Activated effector memory CD4-positive, alpha-beta T cell treated with Interleukin-2 at 50 U/mL for 16 hours (primary cell): Measurements from ENCODE around the gene DENND6A.
"Not testable (repeated sequence)": the region's sequence is repeated elsewhere in the genome, so short reads cannot be mapped to it uniquely, and the experiment has no call there.

ENCODE experiments used
- DNase-seq: peaks from one replicate; pipeline ENCODE4 v3.0.0-alpha.2; 2020

Gene DENND6A

GRCh38 chr3:57627976-57628375, 64.9 kb downstream of the DENND6A start:
- DNase-seq = no peak

GRCh38 chr3:57624801-57625200, 68.1 kb downstream of the DENND6A start:
- DNase-seq = no peak

- no peak for DNase-seq
Observed at GRCh38 chr3:57622362-57622761, 70.5 kb downstream of the DENND6A start.

DNA sequence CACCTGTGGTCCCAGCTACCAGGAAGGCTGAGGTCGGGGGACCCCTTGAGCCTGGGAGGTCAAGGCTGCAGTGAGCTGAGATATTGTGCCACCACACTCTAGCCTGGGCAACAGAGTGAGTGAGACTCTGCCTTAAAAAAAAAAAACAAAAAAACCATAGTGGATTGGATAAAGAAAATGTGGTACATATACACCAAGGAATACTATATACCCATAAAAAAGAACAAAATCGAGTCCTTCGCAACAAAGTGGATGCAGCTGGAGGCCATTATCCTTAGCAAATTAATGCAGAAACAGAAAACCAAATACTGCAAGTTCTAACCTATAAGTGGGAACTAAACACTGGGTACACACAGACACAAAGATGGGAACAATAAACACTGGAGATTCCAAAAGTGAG, 75.1 kb downstream of the DENND6A start:
- no peak for DNase-seq

DNA sequence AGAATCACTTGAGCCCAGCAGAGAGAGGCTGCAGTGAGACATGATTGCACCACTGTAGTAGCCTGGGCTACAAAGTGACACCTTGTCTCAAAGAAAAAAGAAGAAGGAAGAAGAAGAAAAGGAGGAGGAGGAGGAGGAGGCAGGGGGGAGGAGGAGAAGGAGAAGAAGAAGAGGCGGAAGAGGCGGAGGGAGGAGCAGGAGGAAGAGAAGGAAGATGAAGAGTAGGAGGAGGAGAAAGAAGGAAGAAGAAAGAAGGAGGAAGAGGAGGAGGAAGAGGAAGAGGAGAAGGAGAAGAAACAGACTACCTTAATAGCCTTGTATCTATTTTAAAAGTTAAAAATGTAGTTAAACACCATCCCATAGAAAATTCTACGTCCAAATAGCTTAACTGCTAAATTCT, 76.6 kb downstream of the DENND6A start:
- no peak for DNase-seq

GRCh38 chr3:57611870-57612269, 81.0 kb downstream of the DENND6A start:
- not testable (repeated sequence) for DNase-seq

DNA sequence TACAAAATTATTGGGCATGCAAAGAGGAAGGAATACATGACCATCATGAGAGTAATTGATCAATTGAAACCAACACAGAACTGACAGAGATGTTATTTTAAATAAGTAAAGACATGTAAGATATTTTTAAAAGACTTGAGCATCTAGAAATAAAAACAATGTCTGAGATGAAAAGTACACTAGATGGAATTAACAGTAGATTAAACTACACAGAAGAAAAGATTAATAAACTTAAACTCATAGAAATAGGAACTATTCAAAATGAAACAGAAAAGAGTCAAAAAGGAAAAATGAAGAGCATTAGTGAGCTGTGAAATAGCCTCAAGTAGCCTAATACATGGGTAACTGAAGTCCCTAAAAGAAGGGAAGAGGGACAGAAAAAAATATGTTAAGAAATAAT, 87.2 kb downstream of the DENND6A start:
- DNase-seq = no peak

DNA sequence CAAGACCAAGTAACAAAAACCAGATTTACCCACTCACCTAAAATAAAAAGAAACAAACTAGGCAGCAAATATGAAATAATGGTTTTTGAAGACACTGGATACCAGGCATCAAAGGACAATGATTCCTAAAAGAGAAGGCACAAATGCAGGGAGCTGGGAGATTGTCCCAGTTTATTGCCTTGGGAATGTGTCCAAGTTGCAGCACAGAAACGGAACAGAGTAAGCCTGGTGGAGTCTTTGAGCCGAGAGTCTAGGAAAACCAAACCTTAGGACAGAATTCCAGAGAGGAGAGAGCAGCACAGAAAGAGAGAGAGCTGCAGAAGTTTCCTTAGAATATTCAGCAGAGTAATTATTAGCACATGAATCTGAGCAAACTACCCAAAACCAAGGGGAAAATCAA, 87.9 kb downstream of the DENND6A start:
- DNase-seq = no peak

DNA sequence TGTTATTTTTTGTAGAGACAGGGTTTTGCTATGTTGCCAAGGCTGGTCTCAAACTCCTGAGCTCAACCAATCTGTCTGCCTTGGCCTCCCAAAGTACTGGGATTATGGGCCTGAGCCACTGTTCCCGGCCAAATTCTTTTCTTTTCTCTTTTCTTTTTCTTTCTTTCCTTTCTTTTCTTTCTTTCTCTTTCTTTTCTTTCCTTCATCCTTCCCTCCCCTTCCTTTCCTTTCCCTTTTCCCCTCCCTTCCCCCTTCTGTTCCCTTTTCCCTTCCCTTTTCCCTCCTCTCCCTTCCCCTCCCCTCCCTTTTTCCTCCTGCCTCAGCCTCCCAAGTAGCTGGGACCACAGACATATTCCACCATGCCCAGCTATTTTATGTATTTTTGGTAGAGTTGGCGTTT, 92.7 kb downstream of the DENND6A start:
- no peak for DNase-seq

DNA sequence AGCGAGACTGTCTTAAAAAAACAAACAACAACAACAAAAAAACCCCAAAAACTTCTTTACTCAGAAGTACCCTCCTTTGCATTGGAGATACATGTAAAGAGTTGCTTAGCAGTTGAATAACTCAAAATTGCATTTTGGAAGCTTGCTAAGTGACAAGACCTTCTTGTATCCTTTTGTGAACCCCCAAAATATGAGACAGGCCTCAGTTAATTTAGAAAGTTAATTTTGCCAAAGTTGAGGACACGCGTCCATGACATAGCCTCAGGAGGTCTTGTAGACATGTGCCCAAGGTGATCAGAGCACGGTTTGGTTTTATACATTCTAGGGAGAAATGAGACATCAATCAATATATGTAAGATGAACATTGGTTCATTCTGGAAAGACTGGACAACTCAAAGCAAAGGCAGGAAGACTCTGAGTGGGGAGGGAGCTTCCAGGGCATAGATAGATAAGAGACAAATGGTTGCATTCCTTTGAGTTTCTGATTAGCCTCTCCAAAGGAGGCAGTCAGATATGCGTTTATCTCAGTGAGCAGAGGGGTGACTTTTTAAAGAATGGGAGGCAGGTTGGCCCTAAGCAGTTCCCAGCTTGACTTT, 94.0 kb downstream of the DENND6A start:
- DNase-seq = no peak

DNA sequence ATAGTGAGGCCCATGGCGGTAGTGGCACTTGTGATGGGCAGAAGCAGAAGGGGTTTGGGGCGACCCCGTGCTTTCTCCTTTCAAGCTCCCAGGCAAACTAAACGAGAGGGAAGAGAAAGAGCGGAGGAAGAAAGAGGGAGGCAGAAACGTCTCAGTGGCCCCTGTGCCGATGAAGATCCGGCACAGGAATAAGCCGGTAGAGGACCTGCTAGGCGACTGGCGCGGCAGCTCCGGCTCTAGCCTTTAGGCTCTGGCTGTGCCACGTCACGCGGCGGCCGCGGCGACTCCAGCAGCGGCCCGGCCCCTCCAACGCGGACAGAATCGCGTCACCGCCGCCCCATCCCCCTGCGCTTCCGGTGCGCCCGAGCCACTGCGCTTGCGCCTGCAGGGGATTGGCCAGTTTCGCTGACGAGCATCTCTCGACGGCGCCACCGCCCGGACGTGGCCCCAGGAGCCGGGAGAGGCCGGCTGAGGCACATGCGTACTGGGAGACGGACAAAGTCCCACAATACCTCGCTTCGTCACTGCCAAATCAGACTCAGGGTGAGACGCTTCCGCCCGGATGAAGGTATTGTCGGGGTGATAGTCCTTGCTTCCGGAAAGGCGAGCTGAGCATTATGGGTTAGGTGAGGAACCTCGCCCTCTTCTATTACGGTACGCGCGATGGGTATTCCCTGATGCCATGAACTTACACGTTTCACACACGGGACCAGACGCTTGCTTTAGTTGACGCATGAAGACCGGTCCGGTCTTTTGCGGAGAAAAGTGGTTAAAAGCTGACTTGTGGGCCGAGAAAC, 95.6 kb downstream of the DENND6A start, which contains the start of gene ARF4:
Gene ARF4, minus strand, starts transcription at position 218 of the 797 bp plus-strand sequence. Its CDS starts 204 bp downstream, at position 14.
- DNase-seq = peak; percentile 100

- peak; percentile 52 for DNase-seq
Observed at GRCh38 chr3:57596495-57597126, 96.3 kb downstream of the DENND6A start.

GRCh38 chr3:57594576-57594975, 98.3 kb downstream of the DENND6A start:
- no peak for DNase-seq

GRCh38 chr3:57594144-57594543, 98.7 kb downstream of the DENND6A start:
- no peak for DNase-seq

DNA sequence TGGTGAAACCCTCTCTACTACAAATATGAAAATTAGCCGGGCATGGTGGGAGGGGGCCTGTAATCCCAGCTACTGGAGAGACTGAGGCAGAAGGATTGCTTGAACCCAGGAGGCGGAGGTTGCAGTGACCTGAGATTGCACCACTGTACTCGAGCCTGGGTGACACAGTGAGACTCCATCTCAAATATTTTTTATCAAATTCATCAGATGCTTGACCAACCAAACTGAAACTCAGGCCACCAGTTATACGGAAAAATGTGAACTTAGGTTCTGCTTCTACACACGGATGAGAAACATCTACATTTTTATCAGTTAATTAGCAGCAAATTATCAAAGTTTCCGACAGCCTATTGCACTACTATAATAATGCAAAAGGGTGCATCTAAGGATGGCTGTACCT, 100.6 kb downstream of the DENND6A start:
- no peak for DNase-seq

GRCh38 chr3:57587905-57588304, 105.0 kb downstream of the DENND6A start:
- DNase-seq = no peak

GRCh38 chr3:57586778-57587177, 106.1 kb downstream of the DENND6A start:
- DNase-seq = no peak

GRCh38 chr3:57583544-57583943, 109.3 kb downstream of the DENND6A start:
- no peak for DNase-seq

- no peak for DNase-seq
Observed at GRCh38 chr3:57582474-57583168, 110.3 kb downstream of the DENND6A start.

DNA sequence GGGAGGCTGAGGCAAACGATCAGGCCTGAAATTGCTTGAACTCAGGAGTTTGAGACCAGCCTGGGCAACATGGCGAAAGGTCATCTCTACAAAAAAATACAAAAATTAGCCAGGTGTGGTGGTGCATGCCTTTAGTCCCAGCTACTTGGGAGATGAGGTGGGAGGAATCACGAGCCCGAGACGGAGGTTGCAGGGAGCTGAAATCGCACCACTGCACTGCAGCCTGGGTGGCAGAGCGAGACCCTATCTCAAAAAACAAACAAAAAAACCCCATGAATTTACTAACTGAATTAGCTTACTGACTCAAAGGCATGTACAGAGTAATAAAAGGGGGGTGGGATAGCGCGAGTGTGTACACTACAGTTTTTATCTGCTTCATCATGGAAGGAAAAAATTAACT, 115.1 kb downstream of the DENND6A start:
- no peak for DNase-seq

DNA sequence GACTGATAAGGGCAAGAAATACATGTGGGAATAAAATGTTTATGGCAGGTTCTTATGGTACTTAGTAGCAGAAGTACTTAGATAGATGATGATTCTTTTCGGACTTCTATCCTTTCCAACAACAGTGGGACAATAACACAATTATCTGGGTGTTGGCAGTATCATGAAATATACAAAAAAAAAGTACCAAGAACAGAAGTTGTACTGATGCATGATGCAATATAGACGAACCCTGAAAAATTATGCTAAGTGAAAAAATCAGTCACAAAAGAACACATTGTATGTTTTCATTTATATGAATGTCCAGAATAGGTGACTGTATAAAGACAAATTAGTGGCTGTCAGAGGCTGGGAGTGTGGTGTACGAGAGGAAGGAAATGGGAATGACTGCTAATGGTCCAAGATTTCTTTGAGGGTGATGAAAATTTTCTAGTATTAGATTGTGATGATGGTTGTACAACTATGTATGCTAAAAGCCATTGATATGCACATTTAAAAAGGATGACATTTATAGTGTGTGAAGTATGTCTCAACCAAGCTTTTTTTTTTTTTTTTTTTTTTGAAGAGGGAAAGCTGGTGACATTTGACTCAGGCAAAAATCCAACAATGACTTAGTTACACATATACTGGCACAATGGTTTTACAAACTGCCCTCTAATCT, 116.8 kb downstream of the DENND6A start:
- DNase-seq = no peak
